ENCODE data around the gene TRNAU1AP. TPM values are rescaled to one million over a fixed set of nuclear protein-coding genes. Genes with fewer than 3 reads are reported as not detected.

TRNAU1AP gene
- 10 to 100 TPM; 11.7 to 40.1 (median 33.0) TPM for total RNA-seq

DNA sequence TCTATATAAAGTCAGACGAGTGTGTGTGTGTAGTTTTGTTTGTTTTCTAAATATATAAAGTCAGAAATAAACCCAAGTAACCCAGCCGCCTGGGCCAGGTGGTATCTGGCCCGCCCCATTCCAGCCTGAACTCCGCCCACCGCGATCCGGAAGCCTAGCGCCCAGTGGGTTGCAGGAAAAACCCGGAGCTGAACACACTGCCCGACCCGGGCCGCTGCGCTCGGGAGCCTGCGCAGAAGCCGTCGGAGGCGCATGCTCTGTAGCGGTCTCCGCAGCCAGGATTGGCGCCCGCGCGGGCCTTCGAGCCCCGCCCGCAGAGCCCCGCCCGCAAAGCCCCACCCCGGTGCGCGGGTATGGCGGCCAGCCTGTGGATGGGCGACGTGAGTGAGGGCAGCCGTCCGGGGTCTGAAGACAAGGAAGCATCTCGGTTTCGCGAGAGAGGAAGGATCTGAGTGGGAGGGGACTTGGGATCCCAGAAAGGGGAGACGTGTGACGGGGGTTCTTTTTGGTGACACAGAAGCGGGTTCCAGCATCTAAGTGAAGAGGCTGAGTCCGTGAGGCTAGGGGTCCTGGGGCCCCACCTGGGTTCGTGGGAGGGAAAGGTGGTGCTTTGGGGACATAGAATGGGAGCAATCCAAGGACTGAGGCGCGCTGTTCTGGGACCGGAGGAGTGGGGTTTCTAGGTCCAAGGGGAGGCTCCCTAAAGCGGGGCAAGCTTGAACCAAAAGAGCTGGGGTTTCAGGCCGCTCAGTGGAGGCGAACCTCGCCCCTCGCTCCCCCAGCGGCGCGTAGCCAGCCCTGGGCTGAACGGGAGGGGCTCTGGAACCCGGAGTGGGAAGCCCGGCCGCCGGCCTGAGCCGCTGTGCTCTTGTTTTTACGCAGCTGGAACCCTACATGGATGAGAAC lies at the start of gene TRNAU1AP:
TSS of gene TRNAU1AP (plus strand) at position 328 of the 906 bp plus-strand sequence. CDS start at position 354, 26 bp downstream.
- ATAC-seq (replicated peaks in 6 of 8), result peak; percentile 88 to 94 (median 92)
- Histone ChIP-seq H3K4me1 (replicated peaks in 1 of 2) (peaks cover 5 to 8% of the 10 kb centered on the region in 2 donors), H3K4me3 (peak within 1 kb of the TSS; percentile 52 to 83 (median 67)), H3K27ac (peak within 1 kb of the TSS; percentile 71 to 83)
- 0 to 2% (median 0%) methylated on average over 1 to 41 of the region's 63 CpGs; no CpG with 5 or more reads in 3 of the 10 experiments for WGBS, 10 experiments
- in situ Hi-C loops (cut with MboI; ENCODE audit: low pct_unique_long_range_greater_than_20kb in 2 of 9, low sequenced_read_pairs in 9 of 9, unreplicated experiment in 9 of 9), result no loop called here

DNA sequence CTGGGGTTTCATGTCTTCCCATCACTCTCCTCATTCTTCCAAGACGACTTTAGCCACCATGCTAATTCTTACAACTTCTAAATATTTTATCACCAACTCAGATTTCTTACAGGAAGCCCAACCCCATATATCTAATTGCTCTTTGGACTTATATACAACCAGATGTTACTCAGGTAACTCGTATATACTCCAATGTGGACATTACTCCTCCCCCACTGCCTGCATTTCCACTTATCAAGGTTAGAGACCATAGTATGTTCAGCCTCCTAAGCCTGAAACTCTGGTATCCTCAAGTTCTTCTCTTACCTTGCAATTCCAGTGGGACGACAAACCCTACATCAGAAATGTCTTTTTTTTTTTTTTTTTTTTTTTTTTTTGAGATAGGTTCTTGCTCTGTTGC lies 49.8 kb upstream of the TRNAU1AP start:
- Histone ChIP-seq H3K4me3 (no peak overlapping the region), H3K27ac (no peak overlapping the region), H3K4me1 (replicated peaks in 1 of 2) (peaks cover 10 to 14% of the 10 kb centered on the region in 2 donors)
- ATAC-seq (replicated peaks in 6 of 8), result no peak
- in situ Hi-C loops (cut with MboI; ENCODE audit: low pct_unique_long_range_greater_than_20kb in 2 of 9, low sequenced_read_pairs in 9 of 9, unreplicated experiment in 9 of 9), result no loop called here
- WGBS, 10 experiments, result 13 to 100% (median 82%) methylated on average over 1 to 3 of the region's 3 CpGs; no CpG with 5 or more reads in 1 of the 10 experiments

DNA sequence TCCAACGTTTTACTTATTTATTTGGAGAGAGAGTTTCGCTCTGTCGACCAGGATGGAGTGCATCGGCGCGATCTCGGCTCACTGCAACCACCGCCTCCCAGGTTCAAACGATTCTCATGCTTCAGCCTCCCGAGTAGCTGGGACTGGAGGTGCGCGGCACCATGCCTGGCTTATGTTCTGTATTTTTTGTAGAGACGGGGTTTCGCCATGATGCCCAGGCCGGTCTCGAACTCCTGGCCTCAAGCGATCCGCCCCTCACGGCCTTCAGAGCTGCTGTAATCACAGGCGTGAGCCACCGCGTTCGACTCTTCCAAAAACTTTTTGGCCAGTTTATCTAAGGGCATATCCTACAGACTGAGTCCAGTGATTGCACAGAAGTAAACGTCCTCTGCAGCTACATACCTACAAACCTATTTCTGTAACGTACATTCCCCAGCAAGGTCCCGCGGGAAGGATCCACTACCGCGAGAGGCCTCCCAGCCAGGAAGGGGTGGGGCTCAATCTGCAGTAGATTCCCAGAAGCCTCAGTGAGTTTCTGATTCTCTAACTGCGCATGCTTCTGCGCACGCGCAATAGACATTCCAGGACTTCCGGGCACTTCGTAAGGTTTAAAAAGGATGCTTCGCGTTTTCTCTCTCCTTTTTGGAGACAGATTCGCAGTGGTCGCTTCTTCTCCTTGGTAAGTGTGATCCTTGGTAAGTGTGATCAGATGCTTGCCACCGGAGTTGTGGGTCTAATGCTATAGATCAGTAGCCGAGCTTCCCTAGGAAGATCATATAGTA lies 47.3 kb upstream of the TRNAU1AP start, which contains the start of gene RCC1:
TSS of gene RCC1 (plus strand) at position 638 of the 782 bp plus-strand sequence. CDS start 23,824 bp downstream, outside the sequence.
- in situ Hi-C loops (cut with MboI; ENCODE audit: low pct_unique_long_range_greater_than_20kb in 2 of 9, low sequenced_read_pairs in 9 of 9, unreplicated experiment in 9 of 9), result no loop called here
- Histone ChIP-seq H3K4me1 (replicated peaks in 1 of 2) (peaks cover 13 to 17% of the 10 kb centered on the region in 2 donors), H3K4me3 (peak within 1 kb of the TSS; percentile 57 to 65 (median 62)), H3K27ac (peak within 1 kb of the TSS; percentile 66 to 80)
- peak; percentile 59 to 98 (median 96) for ATAC-seq (replicated peaks in 6 of 8)
- 1 to 19% (median 5%) methylated on average over 10 to 36 of the region's 41 CpGs; no CpG with 5 or more reads in 1 of the 10 experiments for WGBS, 10 experiments

DNA sequence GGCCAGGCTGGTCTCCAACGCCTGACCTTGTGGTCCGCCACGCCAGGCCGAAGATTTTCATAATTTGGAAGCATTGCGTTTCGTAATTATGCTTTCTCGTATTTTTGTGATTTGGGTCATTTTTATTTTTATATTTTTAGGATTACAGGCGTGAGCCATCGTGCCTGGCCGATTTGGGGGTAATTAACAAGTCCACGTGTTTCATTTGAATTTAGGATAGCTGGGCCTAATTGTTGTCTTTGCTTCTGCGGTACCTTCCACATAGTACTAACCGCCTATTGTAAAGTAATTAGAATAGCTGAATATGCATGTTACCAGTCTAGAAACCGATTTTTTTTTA lies 46.0 kb upstream of the TRNAU1AP start:
- Histone ChIP-seq H3K4me3 (peak overlapping the region; percentile 57 to 65 (median 62)), H3K4me1 (replicated peaks in 1 of 2) (peaks cover 13 to 17% of the 10 kb centered on the region in 2 donors), H3K27ac (peak overlapping the region; percentile 42 to 80)
- in situ Hi-C loops (cut with MboI; ENCODE audit: low pct_unique_long_range_greater_than_20kb in 2 of 9, low sequenced_read_pairs in 9 of 9, unreplicated experiment in 9 of 9), result no loop called here
- 0 to 7% (median 0%) methylated on average over 2 to 13 of the region's 14 CpGs for WGBS, 10 experiments
- no peak for ATAC-seq (replicated peaks in 6 of 8)

DNA sequence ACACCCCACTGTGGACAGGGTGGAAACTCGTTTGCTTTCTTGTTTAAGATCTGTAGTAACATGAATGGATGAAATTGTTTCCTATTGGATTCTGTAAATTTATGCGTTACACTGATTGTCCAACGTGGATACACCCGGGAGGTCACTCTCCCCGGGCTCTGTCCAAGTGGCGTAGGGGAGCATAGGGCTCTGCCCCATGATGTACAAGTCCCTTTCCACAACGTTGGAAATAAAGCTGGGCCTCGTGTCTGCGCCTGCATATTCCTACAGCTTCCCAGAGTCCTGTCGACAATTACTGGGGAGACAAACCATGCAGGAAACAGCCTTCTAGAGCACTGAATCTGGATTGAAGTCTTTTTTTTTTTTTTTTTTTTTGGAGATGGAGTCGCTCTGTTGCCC lies 45.6 kb upstream of the TRNAU1AP start:
- in situ Hi-C loops (cut with MboI; ENCODE audit: low pct_unique_long_range_greater_than_20kb in 2 of 9, low sequenced_read_pairs in 9 of 9, unreplicated experiment in 9 of 9), result no loop called here
- peak overlapping the region; percentile 57 to 65 (median 62) for H3K4me3 ChIP-seq
- WGBS, 10 experiments, result 0 to 5% (median 2%) methylated on average over 1 to 11 of the region's 11 CpGs; no CpG with 5 or more reads in 1 of the 10 experiments
- ATAC-seq (replicated peaks in 6 of 8), result no peak
- H3K4me1 ChIP-seq (replicated peaks in 1 of 2), result peaks cover 13 to 17% of the 10 kb centered on the region in 2 donors
- peak overlapping the region in 1 of 2 donors; percentile 5 for H3K27ac ChIP-seq

DNA sequence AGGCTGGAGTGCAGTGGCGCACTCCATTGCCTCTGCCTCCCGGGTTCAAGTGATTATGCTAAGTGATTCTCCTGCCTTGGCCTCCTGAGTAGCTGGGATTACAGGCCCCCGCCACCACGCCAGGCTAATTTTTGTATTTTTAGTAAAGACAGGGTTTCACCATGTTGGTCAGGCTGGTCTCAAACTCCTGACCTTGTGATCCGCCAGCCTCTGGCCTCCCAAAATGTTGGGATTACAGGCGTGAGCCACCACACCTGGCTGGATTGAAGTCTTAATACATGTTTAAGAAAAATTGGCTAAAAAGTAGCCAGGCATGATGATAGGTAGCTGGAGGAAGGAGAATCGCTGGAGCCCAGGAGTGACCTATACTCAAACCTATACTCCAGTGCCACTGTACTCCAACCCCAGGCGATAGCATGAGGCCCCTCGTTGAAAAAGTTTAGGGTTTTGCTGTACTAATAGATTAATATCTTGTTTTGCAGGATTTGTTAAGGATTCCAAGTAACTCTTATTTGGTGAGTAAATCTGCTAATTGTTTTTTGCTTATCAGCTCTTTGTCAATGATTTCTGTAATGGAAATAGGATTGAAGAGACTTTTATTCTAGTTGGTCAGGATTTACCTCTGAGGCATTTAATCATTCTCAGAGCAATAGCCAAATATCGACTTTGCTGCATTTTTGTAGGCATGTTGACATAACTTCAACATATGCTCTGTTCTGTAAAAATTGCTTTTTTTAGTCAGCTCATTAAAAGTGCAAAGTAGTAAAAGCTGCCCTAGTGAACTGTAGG lies 45.0 kb upstream of the TRNAU1AP start:
- no peak for ATAC-seq (replicated peaks in 6 of 8)
- peak overlapping the region; percentile 57 to 65 (median 62) for H3K4me3 ChIP-seq
- peak overlapping the region in 1 of 2 donors; percentile 5 for H3K27ac ChIP-seq
- 0 to 15% (median 7%) methylated on average over 1 to 10 of the region's 10 CpGs; no CpG with 5 or more reads in 1 of the 10 experiments for WGBS, 10 experiments
- peaks cover 13 to 17% of the 10 kb centered on the region in 2 donors for H3K4me1 ChIP-seq (replicated peaks in 1 of 2)
- in situ Hi-C loops (cut with MboI; ENCODE audit: low pct_unique_long_range_greater_than_20kb in 2 of 9, low sequenced_read_pairs in 9 of 9, unreplicated experiment in 9 of 9), result no loop called here

GRCh38 chr1:28508435-28508754 lies 44.5 kb upstream of the TRNAU1AP start:
- H3K4me3 ChIP-seq, result peak overlapping the region in 1 of 5 donors; percentile 57
- in situ Hi-C loops (cut with MboI; ENCODE audit: low pct_unique_long_range_greater_than_20kb in 2 of 9, low sequenced_read_pairs in 9 of 9, unreplicated experiment in 9 of 9), result no loop called here

GRCh38 chr1:28509705-28510272 lies 43.1 kb upstream of the TRNAU1AP start:
- 0 to 100% (median 88%) methylated on average over 1 to 8 of the region's 8 CpGs; no CpG with 5 or more reads in 1 of the 10 experiments for WGBS, 10 experiments

More at GRCh38 chr1:28508435-28508754, 44.5 kb upstream of the TRNAU1AP start:
- H3K4me1 ChIP-seq (replicated peaks in 1 of 2), result peaks cover 13 to 17% of the 10 kb centered on the region in 2 donors
- no peak overlapping the region for H3K27ac ChIP-seq
- 0 to 100% (median 20%) methylated on average over 1 to 5 of the region's 5 CpGs; no CpG with 5 or more reads in 1 of the 10 experiments for WGBS, 10 experiments
- ATAC-seq (replicated peaks in 6 of 8), result no peak

GRCh38 chr1:28510273-28510969 lies 42.5 kb upstream of the TRNAU1AP start:
- Histone ChIP-seq H3K27ac (no peak overlapping the region), H3K4me1 (replicated peaks in 1 of 2) (peaks cover 13 to 17% of the 10 kb centered on the region in 2 donors), H3K4me3 (no peak overlapping the region)
- WGBS, 10 experiments, result 44 to 82% (median 76%) methylated on average over 1 to 8 of the region's 8 CpGs; no CpG with 5 or more reads in 3 of the 10 experiments
- in situ Hi-C loops (cut with MboI; ENCODE audit: low pct_unique_long_range_greater_than_20kb in 2 of 9, low sequenced_read_pairs in 9 of 9, unreplicated experiment in 9 of 9), result no loop called here
- peak in 2 of 8 experiments; percentile 0 to 6 for ATAC-seq (replicated peaks in 6 of 8)

More at GRCh38 chr1:28509705-28510272, 43.1 kb upstream of the TRNAU1AP start:
- H3K27ac ChIP-seq, result no peak overlapping the region
- in situ Hi-C loops (cut with MboI; ENCODE audit: low pct_unique_long_range_greater_than_20kb in 2 of 9, low sequenced_read_pairs in 9 of 9, unreplicated experiment in 9 of 9), result no loop called here
- no peak overlapping the region for H3K4me3 ChIP-seq
- no peak for ATAC-seq (replicated peaks in 6 of 8)
- peaks cover 13 to 17% of the 10 kb centered on the region in 2 donors for H3K4me1 ChIP-seq (replicated peaks in 1 of 2)

- WGBS, 10 experiments, result 67 to 100% (median 96%) methylated on average over 2 of the region's 2 CpGs; no CpG with 5 or more reads in 4 of the 10 experiments
- H3K4me1 ChIP-seq (replicated peaks in 1 of 2), result peaks cover 13 to 17% of the 10 kb centered on the region in 2 donors
- H3K4me3 ChIP-seq, result no peak overlapping the region
- H3K27ac ChIP-seq, result no peak overlapping the region
- ATAC-seq (replicated peaks in 6 of 8), result peak in 3 of 8 experiments; percentile 0 to 6 (median 1)
- in situ Hi-C loops (cut with MboI; ENCODE audit: low pct_unique_long_range_greater_than_20kb in 2 of 9, low sequenced_read_pairs in 9 of 9, unreplicated experiment in 9 of 9), result no loop called here
Measured at GRCh38 chr1:28510970-28511440, 41.9 kb upstream of the TRNAU1AP start.

GRCh38 chr1:28512058-28512611 lies 40.8 kb upstream of the TRNAU1AP start:
- Histone ChIP-seq H3K4me1 (replicated peaks in 1 of 2) (peaks cover 13% of the 10 kb centered on the region in 2 donors), H3K4me3 (no peak overlapping the region), H3K27ac (no peak overlapping the region)
- WGBS, 10 experiments, result 89 to 100% (median 90%) methylated on average over 1 to 7 of the region's 7 CpGs; no CpG with 5 or more reads in 4 of the 10 experiments
- in situ Hi-C loops (cut with MboI; ENCODE audit: low pct_unique_long_range_greater_than_20kb in 2 of 9, low sequenced_read_pairs in 9 of 9, unreplicated experiment in 9 of 9), result no loop called here
- ATAC-seq (replicated peaks in 6 of 8), result no peak
